ENCODE results near the gene LAPTM5. TPM values are rescaled to one million over a fixed set of nuclear protein-coding genes. Genes with fewer than 3 reads are reported as not detected.

Gene LAPTM5
- total RNA-seq, 1 experiment from 2014 or later, result 1.5 TPM

GRCh38 chr1:30756545-30757351 lies 826 bp downstream of the LAPTM5 start:
- Histone ChIP-seq H4K20me1 (ENCODE audit: insufficient read depth) (no peaks in the 10 kb centered on the region), H3K27ac (ENCODE audit: low read depth, low read length) (no peak overlapping the region), H3K9ac (ENCODE audit: low read length) (no peak overlapping the region), H3K4me1 (ENCODE audit: control insufficient read depth in 1 of 2, insufficient read depth in 2 of 2, low read length in 2 of 2) (peaks cover 0 to 27% of the 10 kb centered on the region in 2 experiments; a peak in 3 of 4 replicates), H3K9me2 (ENCODE audit: insufficient read depth) (no peaks in the 10 kb centered on the region), H3K79me2 (ENCODE audit: insufficient read depth, low read length) (no peaks in the 10 kb centered on the region), H3K9me3 (ENCODE audit: control insufficient read depth in 1 of 2, insufficient read depth in 1 of 2, low read depth in 1 of 2, low read length in 2 of 2) (no peaks in the 10 kb centered on the region), H3K27me3 (ENCODE audit: insufficient read depth, low read length) (no peaks in the 10 kb centered on the region), H2AFZ (ENCODE audit: low read depth, low read length, poor library complexity, severe bottlenecking) (no peak overlapping the region), H3K4me3 (replicated peaks in 1 of 2; ENCODE audit: low read depth in 1 of 2, low read length in 2 of 2) (no peak overlapping the region), H3K36me3 (ENCODE audit: control insufficient read depth in 1 of 2, insufficient read depth in 2 of 2, low read length in 2 of 2) (no peaks in the 10 kb centered on the region), H3K4me2 (ENCODE audit: low read length) (peak overlapping the region; percentile 30; the same call in 1 of the 2 replicates)
- ChIA-PET POLR2A (no interaction called here), RAD21 (ENCODE audit: low non-redundant PET in 1 of 2, low total read pairs in 2 of 2, uncharacterized antibody in 2 of 2, unreplicated experiment in 2 of 2) (no interaction called here), CTCF (interaction anchor here (0.7 kb wide), 1 partner anchor 26 kb away, joined by 3 read pairs; no protein-coding TSS in a partner anchor)
- DNase-seq (ENCODE audit: low read depth, low spot score) (no peak), ATAC-seq (0 out of 2 replicates have a peak, but pooled peaks have one; percentile 20)
- no TSS peak for BruUV-seq (replicated peaks)
- TF ChIP-seq ELF1 (IDR thresholded peaks at IDR 0.05; ENCODE audit: borderline replicate concordance, low read depth) (no peak), FOSL1 (IDR thresholded peaks at IDR 0.05; ENCODE audit: low read depth) (no peak)
- intact Hi-C loops (cut with micrococcal nuclease), result no loop called here

DNA sequence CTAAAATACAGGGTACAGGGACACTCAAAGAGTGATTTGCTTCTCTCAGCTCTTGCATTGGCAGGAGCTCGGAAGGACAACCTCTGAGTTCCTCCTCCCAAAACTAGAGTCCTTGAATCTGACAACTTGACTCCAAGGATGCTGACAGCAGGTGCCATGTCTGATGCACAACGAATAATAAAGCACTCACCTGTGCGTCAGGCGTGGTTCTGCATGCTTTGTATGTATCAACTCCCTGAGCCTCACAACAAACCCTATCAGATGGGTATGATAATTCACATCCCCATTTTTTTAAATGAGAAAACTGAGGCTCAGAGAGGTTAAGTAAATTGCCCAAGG lies 1.4 kb downstream of the LAPTM5 start:
- intact Hi-C loops (cut with micrococcal nuclease), result no loop called here
- Histone ChIP-seq H3K4me1 (ENCODE audit: control insufficient read depth in 1 of 2, insufficient read depth in 2 of 2, low read length in 2 of 2) (peaks cover 0 to 27% of the 10 kb centered on the region in 2 experiments; a peak in 3 of 4 replicates), H3K36me3 (ENCODE audit: control insufficient read depth in 1 of 2, insufficient read depth in 2 of 2, low read length in 2 of 2) (no peaks in the 10 kb centered on the region), H3K4me2 (ENCODE audit: low read length) (no peak overlapping the region), H4K20me1 (ENCODE audit: insufficient read depth) (no peaks in the 10 kb centered on the region), H3K9me3 (ENCODE audit: control insufficient read depth in 1 of 2, insufficient read depth in 1 of 2, low read depth in 1 of 2, low read length in 2 of 2) (no peaks in the 10 kb centered on the region), H3K9me2 (ENCODE audit: insufficient read depth) (no peaks in the 10 kb centered on the region), H3K79me2 (ENCODE audit: insufficient read depth, low read length) (no peaks in the 10 kb centered on the region), H3K27ac (ENCODE audit: low read depth, low read length) (no peak overlapping the region), H3K9ac (ENCODE audit: low read length) (no peak overlapping the region), H3K27me3 (ENCODE audit: insufficient read depth, low read length) (no peaks in the 10 kb centered on the region), H2AFZ (ENCODE audit: low read depth, low read length, poor library complexity, severe bottlenecking) (no peak overlapping the region), H3K4me3 (replicated peaks in 1 of 2; ENCODE audit: low read depth in 1 of 2, low read length in 2 of 2) (no peak overlapping the region)
- DNase-seq (ENCODE audit: low read depth, low spot score) (no peak), ATAC-seq (no peak)
- ChIA-PET RAD21 (ENCODE audit: low non-redundant PET in 1 of 2, low total read pairs in 2 of 2, uncharacterized antibody in 2 of 2, unreplicated experiment in 2 of 2) (no interaction called here), CTCF (no interaction called here), POLR2A (no interaction called here)
- BruUV-seq (replicated peaks), result no TSS peak
- no peak for TF ChIP-seq ELF1 (IDR thresholded peaks at IDR 0.05; ENCODE audit: borderline replicate concordance, low read depth)
- TF ChIP-seq ZNF274 (IDR thresholded peaks at IDR 0.05; ENCODE audit: low read depth, low read length), result no peak
- TF ChIP-seq SIN3A (IDR thresholded peaks at IDR 0.05; ENCODE audit: low read depth), result no peak
- TF ChIP-seq, protein P1, sequence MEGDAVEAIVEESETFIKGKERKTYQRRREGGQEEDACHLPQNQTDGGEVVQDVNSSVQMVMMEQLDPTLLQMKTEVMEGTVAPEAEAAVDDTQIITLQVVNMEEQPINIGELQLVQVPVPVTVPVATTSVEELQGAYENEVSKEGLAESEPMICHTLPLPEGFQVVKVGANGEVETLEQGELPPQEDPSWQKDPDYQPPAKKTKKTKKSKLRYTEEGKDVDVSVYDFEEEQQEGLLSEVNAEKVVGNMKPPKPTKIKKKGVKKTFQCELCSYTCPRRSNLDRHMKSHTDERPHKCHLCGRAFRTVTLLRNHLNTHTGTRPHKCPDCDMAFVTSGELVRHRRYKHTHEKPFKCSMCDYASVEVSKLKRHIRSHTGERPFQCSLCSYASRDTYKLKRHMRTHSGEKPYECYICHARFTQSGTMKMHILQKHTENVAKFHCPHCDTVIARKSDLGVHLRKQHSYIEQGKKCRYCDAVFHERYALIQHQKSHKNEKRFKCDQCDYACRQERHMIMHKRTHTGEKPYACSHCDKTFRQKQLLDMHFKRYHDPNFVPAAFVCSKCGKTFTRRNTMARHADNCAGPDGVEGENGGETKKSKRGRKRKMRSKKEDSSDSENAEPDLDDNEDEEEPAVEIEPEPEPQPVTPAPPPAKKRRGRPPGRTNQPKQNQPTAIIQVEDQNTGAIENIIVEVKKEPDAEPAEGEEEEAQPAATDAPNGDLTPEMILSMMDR (IDR thresholded peaks at IDR 0.05 in 2 of 3, conservative IDR thresholded peaks at IDR 0.05 in 1 of 3; ENCODE audit: borderline replicate concordance in 1 of 3, insufficient read depth in 1 of 3, low read depth in 2 of 3, low read length in 2 of 3), result no peak
- no peak for TF ChIP-seq EZH2phosphoT487 (IDR thresholded peaks at IDR 0.05; ENCODE audit: borderline replicate concordance)
- TF ChIP-seq YY1 (IDR thresholded peaks at IDR 0.05; ENCODE audit: extremely low read depth, insufficient replicate concordance, low read depth, low read length), result no peak
- TF ChIP-seq EGR1 (IDR thresholded peaks at IDR 0.05; ENCODE audit: low read depth), result no peak
- TF ChIP-seq ATF3 (IDR thresholded peaks at IDR 0.05), result no peak
- no peak for TF ChIP-seq TCF7L2 (IDR thresholded peaks at IDR 0.05; ENCODE audit: borderline replicate concordance, extremely low read depth, insufficient read depth, insufficient read length)
- TF ChIP-seq JUND (IDR thresholded peaks at IDR 0.05), result no peak
- no peak for TF ChIP-seq CEBPB (IDR thresholded peaks at IDR 0.05; ENCODE audit: low read depth)
- no peak for TF ChIP-seq FOSL1 (IDR thresholded peaks at IDR 0.05; ENCODE audit: low read depth)
- TF ChIP-seq CBX3 (IDR thresholded peaks at IDR 0.05; ENCODE audit: low read depth), result no peak
- no peak for TF ChIP-seq RAD21 (IDR thresholded peaks at IDR 0.05; ENCODE audit: low read depth)
- TF ChIP-seq, protein P2, sequence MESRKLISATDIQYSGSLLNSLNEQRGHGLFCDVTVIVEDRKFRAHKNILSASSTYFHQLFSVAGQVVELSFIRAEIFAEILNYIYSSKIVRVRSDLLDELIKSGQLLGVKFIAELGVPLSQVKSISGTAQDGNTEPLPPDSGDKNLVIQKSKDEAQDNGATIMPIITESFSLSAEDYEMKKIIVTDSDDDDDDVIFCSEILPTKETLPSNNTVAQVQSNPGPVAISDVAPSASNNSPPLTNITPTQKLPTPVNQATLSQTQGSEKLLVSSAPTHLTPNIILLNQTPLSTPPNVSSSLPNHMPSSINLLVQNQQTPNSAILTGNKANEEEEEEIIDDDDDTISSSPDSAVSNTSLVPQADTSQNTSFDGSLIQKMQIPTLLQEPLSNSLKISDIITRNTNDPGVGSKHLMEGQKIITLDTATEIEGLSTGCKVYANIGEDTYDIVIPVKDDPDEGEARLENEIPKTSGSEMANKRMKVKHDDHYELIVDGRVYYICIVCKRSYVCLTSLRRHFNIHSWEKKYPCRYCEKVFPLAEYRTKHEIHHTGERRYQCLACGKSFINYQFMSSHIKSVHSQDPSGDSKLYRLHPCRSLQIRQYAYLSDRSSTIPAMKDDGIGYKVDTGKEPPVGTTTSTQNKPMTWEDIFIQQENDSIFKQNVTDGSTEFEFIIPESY (IDR thresholded peaks at IDR 0.05; ENCODE audit: extremely low read depth, insufficient replicate concordance, low read length), result no peak

Measured in HCT116 (cell line).